ENCODE results near the gene ZNF428.

DNA sequence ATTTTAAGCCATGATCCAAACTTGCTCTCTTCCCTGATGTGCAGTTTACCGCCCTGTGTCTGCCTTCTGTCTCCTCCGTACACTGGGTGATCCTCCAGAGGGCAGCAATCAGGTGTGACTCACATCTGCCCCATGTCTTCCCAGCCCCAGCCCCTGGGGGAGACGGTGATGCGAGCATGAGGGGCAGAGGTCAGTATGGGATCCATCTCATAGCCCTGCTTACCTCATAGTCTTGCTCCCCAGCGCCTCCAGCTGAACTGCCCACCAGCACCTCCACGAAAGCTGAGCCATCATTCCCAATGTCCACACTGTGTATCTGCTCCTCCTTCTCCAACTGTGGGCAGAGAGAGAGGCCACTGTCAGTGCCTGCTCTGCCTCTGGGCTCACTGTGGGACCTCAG, 58.7 kb downstream of the ZNF428 start:
- TF ChIP-seq, protein P1, sequence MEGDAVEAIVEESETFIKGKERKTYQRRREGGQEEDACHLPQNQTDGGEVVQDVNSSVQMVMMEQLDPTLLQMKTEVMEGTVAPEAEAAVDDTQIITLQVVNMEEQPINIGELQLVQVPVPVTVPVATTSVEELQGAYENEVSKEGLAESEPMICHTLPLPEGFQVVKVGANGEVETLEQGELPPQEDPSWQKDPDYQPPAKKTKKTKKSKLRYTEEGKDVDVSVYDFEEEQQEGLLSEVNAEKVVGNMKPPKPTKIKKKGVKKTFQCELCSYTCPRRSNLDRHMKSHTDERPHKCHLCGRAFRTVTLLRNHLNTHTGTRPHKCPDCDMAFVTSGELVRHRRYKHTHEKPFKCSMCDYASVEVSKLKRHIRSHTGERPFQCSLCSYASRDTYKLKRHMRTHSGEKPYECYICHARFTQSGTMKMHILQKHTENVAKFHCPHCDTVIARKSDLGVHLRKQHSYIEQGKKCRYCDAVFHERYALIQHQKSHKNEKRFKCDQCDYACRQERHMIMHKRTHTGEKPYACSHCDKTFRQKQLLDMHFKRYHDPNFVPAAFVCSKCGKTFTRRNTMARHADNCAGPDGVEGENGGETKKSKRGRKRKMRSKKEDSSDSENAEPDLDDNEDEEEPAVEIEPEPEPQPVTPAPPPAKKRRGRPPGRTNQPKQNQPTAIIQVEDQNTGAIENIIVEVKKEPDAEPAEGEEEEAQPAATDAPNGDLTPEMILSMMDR (IDR thresholded peaks at IDR 0.05; ENCODE audit: insufficient read depth, low read depth, low read length), result peak; percentile 13
- TF ChIP-seq EZH2 (IDR thresholded peaks at IDR 0.05; ENCODE audit: insufficient read depth, low read length), result no peak

All from astrocyte (in vitro differentiated cells and primary cell).